HG03196 (cell line): ENCODE results near the gene GATD1.

Source experiments
- ATAC-seq: cut with Tn5 transposase; IDR thresholded peaks from one replicate; pipeline ENCODE4 v1.9.1; 2021; ENCODE audit not compliant: unreplicated experiment

GATD1 gene

GRCh38 chr11:782264-783174, 5.2 kb upstream of the GATD1 start:
- no peak for ATAC-seq

- ATAC-seq, result no peak
Observed at GRCh38 chr11:779955-780532, 2.8 kb upstream of the GATD1 start.

DNA sequence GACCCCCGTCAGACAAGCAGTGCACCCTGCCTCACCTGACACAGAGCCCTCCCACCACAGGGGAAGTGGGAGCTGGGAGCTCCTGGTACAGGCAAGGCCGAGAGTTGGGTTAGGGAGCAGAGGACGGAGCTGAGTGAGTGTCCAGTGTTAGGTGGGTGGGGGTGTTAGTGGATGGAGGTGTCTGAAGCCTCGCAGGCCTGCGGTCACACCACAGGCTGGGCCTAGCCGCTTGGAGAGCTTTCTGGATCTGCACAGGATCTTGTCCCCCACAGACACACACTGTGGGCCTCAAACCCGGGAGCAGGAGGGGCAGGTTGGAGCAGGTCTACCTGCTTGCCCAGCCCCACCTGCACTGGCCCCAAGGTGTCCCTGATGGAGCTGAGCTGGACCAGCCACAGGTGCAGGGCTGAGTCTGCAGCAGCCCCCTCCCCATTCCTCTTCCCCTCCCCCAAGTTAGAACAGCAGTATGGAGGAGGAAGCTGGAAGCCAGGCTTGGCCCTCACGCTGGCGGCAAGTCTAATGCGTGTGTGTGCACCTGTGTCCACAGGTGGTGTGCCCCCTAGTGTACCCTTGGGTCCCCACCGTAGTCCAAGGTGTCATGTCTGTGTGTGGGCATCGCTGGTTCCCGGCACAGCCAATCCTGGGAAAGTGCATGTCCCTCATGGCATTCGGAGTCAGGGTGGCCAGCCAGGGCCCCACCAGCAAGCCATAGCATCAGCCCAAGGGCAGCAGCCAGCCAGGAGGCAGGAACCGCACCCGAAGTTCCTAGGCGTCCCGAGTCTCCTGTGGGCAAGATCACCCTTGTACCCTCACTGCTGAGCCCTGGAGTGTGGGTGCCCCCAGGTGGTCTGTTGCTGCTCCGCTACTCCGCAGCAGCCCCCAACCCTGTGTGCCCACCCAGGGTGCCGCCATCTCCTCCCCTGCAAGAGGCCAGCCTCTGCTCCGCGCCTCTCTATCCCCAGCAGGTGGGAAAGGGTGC, 2.0 kb upstream of the GATD1 start:
- ATAC-seq, result no peak

DNA sequence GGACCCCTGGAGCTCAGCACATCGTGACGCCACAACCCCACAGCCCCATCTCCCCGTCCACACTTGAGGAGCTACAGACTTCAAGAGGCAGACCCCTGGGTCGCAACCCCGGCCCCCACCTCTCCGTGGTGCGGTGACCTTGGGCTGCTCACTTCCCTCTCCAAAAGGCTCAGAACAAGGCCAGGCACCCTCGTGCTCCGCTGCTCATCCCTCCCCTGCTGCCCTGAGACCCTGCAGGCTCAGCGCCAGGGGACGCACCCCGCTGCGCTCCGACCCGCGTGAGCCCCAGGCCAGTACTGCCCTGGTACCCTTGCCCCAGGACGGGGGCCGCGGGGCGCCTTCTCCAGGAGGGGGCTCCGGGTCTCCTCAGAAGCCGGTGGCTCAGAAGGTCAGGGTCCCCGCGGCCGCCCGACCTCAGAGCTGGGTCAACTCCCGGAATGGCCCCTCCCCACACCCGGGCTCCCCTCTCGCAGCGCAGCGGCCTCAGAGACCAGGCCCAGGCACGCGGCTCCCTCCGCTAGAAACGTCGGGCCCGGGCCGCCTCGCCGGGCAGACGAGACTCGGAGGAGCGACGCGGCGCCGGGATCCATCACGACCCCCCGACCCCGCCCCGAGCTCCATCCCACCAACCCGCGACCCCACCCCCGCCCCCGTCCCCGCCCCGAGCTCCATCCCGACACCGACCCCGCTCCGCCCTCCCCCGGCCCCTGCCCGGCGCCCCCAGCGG, 563 bp downstream of the GATD1 start:
- ATAC-seq, result peak; percentile 21

DNA sequence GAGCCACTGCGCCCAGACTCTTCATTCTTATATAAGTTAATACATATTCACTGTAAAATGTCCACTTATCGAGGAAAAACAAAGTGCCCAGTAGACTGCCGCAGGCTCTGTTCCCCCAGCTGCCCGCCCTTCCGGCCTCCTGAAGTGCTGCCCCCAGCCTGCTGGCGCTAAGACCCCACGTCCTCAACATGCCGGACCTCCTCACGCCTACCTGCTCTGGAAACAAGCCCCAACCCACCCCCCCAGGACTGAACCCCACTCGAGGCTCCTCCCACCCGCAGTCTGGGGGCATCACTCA, 1.1 kb downstream of the GATD1 start:
- ATAC-seq, result no peak

- ATAC-seq, result no peak
Observed at GRCh38 chr11:774873-775592, 2.3 kb downstream of the GATD1 start.

- no peak for ATAC-seq
Observed at GRCh38 chr11:773830-774229, 3.5 kb downstream of the GATD1 start.

DNA sequence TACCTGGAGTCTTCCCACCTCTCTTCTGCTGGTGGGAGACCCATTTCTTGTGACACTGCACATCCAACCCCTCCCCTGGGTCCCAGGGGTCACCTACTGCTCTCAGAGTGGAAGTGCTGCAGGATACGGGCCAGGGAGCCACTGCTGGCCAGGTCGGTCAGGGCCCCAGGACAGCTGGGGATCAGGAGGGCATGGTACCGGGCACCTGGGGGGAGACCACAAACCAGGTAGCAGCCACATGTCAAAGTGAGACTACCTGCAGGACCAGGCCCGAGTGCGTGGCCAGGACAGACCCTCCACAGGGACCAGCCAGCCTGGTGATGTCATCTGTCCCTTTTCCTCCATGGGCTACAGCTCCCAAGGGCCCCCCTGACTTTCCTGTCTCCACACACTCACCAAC, 3.9 kb downstream of the GATD1 start:
- no peak for ATAC-seq

GRCh38 chr11:772429-773390, 4.6 kb downstream of the GATD1 start:
- no peak for ATAC-seq

GRCh38 chr11:771617-772204, 5.6 kb downstream of the GATD1 start:
- no peak for ATAC-seq

- ATAC-seq, result no peak
Observed at GRCh38 chr11:770642-771616, 6.4 kb downstream of the GATD1 start.

- no peak for ATAC-seq
Observed at GRCh38 chr11:769887-770641, 7.2 kb downstream of the GATD1 start.

GRCh38 chr11:767238-767637, 10.0 kb downstream of the GATD1 start:
- ATAC-seq, result no peak

GRCh38 chr11:766936-767210, 10.4 kb downstream of the GATD1 start:
- ATAC-seq, result no peak

GRCh38 chr11:766106-766935, 11.0 kb downstream of the GATD1 start:
- ATAC-seq, result no peak

GRCh38 chr11:765802-766091, 11.5 kb downstream of the GATD1 start:
- no peak for ATAC-seq
